Stimulated activated CD4-positive, alpha-beta T cell treated with anti-CD3 and anti-CD28 coated beads, Interleukin-1b, Interleukin-23, amount 100 ng/mL, for 1 hour (primary cell): ENCODE data around the gene FCER1G.
"Not testable (repeated sequence)": the region's sequence is repeated elsewhere in the genome, so short reads cannot be mapped to it uniquely, and the experiment has no call there.

Experiments used
- DNase-seq, 2 donors: peaks; one replicate each; pipeline ENCODE4 v3.0.0-alpha.2; 2020; ENCODE audit warnings: low read depth in 2 of 2

Gene FCER1G

DNA sequence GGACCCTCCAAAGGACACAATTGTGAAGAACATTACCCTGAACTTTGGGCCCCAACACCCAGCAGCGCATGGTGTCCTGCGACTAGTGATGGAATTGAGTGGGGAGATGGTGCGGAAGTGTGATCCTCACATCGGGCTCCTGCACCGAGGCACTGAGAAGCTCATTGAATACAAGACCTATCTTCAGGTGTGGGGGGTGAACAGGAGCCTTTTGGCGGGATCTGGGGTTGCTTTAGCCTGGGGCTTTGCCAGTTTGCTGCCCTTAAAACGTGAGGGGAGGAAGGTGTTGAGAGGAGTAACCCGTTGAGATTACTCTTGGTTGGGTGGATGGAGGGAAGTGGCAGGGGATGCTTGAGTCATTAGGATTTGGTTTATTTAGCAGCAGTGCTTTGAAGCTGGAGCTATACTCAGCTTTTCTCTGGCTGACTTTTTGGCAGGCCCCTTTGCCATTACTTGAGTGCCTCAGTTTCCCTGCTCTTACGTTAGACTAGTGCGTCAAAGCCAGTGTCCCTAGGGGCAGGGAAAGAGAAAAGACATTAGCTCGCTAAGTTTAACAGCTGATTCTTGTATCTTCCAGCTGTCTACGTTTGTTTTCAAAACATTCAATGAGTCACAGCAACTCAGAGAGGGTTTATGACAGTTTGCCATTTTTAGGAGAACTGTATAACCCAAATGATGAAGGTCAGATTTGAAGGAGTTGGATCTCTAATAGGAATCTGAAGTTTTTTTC lies 8.5 kb upstream of the FCER1G start:
- no peak for DNase-seq

DNA sequence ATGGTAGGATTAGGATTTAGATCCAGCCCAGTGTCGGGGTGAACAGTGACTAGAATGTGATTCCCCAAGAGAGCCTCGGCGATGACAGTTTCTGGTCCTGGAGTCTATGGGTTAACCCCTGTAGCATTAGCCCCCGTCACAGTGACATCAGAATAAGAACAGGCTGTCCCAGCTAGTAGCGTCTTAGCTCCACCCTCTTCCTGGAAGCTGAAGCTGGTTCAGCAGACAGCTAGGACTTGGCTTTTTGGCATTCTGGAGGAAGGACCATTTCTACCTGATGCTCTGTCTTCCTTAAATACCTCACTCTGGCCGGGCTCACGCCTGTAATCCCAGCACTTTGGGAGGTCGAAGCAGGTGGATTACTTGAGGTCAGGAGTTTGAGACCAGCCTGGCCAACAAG lies 7.9 kb upstream of the FCER1G start:
- no peak for DNase-seq

DNA sequence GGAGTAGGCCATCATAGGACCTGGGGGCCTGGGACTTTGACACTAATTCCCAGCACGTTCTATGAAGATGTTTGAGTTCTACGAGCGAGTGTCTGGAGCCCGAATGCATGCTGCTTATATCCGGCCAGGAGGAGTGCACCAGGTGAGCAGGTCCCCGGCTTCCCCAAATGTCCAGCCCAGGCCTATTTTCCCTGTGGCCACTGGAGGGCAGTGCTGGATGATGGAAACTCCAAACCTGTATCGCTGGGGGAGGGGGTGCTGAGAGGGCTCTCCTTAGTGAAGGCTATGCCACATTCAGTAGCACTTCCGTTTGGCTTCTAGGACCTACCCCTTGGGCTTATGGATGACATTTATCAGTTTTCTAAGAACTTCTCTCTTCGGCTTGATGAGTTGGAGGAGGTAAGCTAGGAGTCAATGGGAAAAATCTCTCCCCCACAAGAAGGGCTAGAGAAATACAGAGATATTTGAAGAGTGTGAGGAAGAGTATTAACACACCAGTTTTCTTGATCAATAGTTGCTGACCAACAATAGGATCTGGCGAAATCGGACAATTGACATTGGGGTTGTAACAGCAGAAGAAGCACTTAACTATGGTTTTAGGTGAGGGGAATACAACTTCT lies 5.2 kb upstream of the FCER1G start:
- peak in 1 of 2 donors; percentile 51 for DNase-seq

DNA sequence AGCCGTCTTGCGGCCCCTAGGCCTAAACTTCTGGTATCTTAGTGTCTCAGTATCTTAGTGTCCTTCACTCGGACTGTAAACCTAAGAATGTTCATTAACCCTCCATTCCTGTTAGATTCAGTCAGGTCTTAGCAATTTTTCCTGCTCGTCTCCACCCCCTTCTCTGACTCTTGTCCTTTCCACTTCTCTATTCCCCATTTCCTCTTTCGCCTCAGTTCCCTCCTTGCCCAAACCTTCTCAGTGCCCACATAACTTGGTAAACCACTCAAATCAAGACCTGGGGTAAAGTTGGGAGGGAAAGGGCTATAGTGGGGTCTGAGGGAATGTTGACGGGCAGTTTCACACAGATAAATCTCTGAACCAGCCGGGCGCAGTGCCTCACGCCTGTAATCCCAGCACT lies 726 bp upstream of the FCER1G start:
- no peak for DNase-seq

DNA sequence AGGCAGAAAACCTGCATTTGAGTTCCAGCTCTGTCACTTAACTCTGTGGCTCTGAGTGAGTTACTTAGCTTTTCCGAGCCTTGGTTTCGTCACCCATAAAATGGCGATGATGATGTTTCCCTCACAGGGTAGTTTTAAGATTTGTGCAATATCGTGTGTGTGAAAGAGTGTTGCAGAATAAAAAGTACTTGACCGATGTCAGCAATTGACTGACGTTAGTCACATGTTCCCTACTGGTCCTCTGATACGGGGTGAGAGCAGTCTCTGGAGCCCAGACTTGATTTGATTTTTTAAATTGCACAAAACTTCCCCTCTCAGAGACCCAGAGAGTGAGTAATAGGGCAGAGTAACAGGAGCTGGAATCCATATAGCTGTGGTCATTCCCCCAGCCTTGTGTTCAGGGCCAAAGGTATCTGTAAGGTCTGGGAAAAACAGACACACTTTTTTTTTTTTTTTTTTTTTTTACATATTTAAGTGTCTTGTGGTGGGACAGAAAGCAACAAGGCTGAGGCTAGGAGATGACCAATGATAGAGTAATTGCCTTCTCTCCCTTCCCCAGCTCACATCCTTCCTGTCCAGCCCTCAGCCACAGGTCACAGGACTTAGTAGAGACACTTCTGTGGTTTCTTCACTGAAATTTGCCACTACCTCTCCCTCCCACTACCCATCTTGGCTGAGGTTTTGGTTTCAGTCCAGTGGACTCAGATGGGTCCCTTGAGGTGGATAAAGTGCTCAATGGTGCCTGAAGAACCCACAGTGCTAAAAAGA lies 2.0 kb downstream of the FCER1G start:
- DNase-seq: no peak

DNA sequence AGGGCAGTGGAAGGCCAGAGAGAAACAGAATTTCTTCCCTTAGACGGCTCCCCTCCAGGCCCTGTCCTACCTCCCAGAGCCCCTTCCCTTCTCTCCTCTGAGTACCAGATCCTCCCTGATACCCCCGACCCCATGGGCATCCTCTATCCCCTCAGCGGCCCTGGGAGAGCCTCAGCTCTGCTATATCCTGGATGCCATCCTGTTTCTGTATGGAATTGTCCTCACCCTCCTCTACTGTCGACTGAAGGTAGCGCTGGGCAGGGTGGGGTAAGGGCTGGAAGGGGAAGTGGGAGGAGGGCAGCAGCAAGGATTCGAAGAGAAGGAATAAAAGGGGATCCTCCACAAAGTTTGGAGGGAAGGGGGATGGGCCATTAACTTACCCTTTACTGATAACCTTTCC lies 2.7 kb downstream of the FCER1G start:
- no peak for DNase-seq

DNA sequence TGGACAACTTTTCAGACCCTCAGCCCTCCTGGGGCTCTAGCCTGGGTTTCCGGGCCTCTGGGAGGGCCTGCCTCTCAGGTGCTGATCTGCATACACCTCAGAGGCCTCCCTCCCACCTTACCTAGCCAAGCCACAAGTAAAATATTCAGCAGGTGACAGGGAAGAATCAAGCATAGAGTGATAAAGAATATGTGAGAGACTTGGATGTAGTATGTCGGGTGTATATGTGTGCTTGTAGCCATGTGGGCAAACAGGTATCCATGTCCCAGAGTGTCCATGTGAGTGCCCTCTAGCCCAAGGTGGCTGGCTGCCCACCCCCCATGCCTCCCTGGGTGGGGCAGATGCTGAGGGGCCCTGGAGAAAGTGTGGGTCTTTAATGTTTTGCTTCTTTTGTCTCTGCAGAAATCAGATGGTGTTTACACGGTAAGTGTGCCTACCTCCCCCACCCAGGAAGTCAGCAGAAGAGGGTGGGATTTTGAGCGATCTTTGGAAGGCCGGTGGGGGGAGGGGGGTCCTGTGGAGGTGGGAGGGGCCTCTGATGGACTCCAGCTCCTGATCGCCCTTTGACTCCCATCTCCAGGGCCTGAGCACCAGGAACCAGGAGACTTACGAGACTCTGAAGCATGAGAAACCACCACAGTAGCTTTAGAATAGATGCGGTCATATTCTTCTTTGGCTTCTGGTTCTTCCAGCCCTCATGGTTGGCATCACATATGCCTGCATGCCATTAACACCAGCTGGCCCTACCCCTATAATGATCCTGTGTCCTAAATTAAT lies 3.4 kb downstream of the FCER1G start:
- DNase-seq: no peak

DNA sequence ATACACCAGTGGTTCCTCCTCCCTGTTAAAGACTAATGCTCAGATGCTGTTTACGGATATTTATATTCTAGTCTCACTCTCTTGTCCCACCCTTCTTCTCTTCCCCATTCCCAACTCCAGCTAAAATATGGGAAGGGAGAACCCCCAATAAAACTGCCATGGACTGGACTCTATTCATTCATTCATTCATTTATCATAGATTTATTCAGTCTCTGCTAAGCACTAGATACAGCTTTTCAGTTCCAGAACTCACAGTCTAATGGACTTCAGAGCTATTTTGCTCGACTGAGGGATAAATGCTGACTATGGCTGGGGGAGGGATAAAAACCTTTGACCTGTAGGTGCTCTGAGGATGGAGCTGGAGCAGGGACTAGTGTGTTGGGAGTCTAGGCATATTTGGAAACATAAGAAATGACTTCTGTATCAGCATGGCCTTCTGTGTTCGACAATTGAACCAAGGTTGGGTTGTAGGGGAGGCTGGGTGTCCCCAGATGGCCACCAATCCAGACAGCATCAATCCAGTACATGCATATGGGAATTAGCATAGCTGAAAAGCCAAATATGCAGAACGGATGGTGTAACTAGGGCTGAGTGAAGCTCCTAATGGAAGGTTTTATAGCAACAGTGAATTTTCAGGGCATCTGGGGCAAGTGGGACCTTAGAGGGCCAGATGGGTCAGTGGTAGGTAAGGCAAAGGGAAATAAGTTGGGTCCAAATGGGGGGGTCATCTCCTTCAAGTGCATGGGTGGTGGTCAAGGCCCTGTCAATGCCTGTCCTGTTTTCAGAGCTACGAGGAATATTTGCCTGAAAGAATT lies 4.2 kb downstream of the FCER1G start:
- no peak for DNase-seq

DNA sequence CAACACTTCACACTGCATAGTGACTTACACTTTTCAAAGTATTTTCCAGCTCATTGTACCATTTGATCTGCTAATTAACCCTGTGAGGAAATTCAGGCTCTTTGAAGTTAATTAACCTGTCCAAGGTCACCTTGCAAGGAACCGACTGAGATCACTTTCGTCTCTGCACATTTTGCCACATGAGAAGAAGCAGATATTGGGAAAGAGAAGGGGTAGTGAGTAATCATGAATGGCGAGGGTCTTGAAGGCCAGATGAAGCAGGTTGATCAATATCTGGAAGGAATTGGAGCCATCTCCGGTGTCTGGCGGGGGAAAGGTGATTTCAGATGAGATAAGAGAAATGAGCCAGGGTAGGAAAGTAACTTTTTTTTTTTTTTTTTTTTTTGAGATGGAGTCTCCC lies 4.9 kb downstream of the FCER1G start:
- DNase-seq: no peak

DNA sequence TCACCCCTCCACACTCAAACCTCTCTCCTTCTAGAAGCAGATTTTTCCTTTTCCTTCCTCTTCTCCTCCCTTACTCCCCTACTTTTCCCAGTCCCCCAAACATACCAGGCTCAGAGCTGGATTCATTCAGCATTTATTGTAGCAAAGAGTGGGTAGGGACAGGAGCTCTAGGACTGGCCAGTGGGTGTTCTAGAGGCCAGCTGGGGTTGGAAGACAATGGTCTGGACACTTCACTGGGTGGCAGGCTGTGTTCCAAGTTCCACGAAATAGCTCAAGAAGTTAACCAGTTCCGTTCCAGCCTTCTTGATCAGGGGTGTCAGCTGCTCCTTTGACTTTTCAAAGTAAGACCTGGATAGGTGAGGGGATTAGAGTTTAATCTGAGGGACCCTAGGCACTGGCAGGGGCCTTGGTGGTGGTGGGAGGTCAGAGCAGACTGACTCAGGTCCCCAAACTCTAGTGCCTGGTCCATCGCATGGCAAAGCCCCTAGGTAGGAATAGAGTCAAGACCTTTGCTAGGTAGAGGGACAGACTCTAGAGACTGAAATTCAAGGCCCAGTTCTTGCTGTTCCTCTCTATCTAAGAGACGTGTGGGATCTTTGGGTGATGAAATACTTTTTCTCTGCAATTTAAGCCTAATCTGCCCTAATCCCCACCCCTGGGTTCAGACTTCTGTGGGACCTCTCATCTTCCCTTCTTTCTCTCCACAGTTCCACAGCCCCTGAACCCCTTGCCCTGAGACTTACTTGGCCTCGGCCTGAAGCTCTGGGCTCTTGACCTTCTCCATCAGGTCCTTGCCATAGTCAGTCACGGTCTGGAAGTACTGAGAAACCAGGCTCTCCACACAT lies 7.3 kb downstream of the FCER1G start:
- no peak for DNase-seq

DNA sequence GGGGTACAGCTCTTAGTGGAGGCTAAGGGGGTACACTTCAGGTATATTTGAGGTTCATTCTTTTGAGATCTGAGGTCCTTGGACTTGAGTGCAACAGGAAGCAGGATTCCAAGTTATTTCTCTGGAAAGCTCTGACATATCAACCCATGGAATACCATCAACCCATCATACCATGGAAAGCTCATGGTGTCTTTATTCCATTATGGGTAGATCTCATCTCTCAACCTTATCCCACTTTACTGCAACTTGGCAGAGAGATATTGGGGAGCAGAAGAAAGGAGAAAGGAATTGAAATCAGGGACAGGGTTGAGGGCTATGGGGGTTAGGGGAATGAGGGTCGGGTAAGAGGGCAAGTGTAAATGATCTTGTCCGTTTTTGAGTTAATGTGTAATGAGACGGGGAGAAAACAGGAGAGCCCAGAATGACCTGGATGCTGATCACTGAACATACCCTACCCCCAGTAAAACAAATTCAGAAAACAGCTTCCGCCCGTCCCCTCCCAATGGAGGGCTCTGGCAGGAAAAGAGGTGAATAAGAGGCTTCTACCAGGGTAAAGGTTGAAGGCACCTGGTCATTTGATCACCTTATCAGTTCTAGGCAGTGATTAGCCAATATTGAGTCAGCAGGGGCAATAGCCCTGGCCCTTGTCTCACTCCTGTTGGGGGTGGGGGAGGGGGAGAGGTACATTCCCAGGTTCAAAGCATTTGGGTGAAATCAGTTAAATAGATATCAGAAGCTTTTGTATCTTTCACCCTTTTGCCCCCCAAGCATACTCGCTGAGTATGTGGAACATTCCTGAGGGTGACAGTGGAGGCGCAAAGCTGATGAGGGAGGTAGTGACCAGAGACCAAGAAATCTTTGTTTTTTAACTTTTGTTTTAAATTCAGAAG lies 9.0 kb downstream of the FCER1G start:
- no peak for DNase-seq

DNA sequence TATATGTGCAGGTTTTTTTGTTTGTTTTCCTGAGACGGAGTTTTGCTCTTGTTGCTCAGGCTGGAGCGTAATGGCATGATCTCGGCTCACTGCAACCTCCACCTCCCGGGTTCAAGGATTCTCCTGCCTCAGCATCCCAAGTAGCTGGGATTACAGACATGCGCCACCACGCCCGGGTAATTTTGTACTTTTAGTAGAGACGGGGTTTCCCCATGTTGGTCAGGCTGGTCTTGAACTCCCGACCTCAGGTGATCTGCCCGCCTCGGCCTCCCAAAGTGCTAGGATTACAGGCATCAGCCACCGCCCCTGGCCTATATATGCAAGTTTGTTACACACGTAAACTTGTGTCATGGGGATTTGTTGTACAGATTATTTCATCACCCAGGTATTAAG lies 9.6 kb downstream of the FCER1G start:
- not testable (repeated sequence) for DNase-seq

DNA sequence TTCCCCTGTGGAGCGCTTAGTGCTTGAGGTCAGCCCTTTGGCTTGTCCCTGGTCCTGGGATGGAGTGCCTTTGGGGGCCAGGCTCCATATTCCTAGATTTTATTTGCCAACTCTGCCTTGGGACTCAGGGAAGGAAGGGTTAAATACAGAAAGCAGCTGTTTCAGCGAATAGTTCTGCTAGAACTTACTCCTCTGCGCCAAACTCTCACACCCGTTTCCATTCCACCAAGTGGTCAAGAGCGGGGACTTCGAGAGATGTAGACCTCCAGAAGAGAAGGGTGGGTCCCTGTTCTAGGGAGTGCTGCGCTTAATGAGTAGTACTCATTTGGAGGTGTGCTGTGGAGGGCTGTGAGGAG lies 10.1 kb downstream of the FCER1G start:
- DNase-seq: no peak

DNA sequence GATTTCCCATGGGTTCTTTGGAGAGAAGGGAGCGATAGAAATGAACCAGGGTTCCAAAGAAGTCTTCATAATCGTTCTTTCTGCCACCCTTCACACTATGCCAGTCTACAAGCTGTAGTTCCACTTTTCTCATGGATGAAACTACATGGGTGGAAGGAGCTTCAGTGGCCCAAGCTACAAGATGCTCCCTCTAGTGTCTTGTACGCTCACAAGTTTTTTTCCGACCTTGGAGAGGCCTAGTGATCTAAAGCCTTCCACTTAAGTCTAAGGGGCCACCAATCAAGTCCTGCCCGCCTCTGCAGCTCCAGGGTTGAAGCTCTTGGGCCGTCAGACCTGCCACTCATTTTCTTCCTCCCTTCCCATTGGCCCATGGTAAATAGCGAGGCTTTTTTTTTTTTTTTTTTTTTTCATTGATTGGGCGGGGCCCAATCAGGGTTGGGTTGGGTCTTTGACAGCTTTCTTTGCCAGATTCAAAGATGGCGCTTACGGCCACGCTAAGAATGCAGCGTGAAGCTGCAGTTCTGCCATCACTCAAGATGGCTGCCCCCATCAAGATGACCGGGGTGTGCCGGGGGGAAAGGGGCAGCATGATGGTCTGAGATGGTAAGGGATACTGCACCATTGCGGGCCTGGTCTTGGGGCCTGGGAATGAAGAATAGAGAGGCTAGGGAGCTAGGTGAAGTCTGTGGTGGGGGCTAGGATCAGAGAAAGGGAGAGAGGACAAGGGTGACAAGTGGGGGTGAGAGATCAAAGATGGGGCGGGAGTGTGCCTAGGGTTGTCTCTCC lies 10.6 kb downstream of the FCER1G start, which contains the start of gene TOMM40L:
TSS of gene TOMM40L (plus strand) at position 527 of the 786 bp plus-strand sequence. CDS start 430 bp downstream, outside the sequence.
- DNase-seq: peak; percentile 63 to 80

DNA sequence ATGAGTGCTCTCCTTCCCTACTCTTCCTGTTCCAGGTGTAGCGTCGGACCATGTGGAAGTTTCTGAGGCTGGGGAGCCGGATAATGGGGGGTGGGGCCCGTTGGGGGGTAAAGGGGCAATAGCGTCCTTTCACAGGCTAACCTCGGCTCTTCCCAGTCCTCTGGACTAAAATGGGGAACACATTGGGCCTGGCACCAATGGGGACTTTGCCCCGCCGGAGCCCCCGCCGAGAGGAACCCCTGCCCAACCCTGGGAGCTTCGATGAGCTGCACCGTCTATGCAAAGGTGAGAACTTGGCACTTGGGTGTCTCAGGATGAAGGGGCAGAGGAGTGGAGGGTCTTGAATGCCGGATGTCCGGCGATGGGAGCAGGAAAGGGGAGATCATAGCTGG lies 11.2 kb downstream of the FCER1G start:
- DNase-seq: no peak

DNA sequence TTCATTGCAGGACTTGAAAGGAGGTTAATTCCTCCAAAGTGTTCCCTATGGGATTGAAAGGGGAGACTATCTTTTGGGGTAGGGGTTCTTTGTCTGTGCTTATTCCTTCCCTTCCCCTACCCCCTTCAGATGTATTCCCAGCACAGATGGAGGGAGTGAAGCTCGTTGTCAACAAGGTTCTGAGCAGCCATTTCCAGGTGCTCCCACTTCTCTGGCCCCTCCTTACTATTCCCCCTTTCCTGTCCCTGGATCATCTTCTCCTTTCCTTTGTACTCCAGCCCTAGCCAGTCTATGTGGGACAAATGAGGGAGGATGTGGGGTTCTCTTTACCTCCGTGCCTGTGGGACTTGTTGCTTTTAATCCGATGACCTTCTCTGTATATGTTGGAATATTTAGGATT lies 11.7 kb downstream of the FCER1G start:
- no peak for DNase-seq

DNA sequence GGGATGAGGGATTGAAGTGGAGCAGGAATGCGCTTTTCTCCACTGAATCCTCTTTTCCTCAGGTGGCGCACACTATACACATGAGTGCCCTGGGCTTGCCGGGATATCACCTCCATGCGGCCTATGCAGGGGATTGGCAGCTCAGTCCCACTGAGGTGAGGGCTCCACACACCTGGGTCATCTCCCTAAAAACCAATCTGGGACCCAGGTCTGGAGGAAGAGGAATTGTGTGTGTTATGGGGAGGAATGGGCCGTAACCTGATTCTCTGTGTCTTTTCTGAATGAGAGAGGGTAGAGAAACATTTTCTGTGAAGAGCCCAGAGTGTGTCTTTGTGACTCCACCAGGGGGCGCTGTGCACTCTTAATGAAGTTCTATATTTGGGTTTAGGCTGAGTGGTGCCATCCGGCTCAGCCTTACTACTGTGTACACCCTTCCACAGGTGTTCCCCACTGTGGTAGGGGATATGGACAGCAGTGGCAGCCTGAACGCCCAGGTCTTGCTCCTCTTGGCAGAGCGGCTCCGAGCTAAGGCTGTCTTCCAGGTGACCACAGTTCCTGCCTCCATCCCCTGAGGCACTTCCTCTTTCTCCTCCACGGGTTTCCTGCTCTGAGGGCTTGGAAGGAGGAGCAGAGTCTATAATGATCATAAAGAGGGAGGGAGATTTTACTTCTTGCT lies 12.2 kb downstream of the FCER1G start:
- DNase-seq: peak; percentile 79 to 89

DNA sequence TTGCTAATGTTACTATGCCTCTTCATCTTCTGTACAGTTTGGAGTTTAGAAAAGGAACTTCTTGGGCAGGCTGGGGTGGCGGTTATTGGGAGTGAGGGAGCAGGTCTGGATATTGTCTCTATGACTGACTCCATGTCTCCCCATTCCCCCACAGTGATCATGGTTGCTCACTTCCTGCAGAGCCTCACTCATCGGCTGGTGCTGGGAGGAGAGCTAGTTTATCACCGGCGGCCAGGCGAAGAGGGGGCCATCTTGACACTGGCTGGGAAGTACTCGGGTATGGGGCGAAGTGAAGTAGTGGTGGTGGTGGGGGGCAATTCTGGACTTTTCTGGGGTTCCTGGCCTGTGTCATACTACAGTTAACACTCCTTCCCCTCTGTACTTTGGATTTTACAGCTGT lies 12.9 kb downstream of the FCER1G start:
- DNase-seq: no peak
